HG03521 (cell line): ENCODE results near the gene PUS7.
A peak's percentile ranks its signal among the peaks of the same experiment; 100 is the strongest.
"Not testable (repeated sequence)": the region's sequence is repeated elsewhere in the genome, so short reads cannot be mapped to it uniquely, and the experiment has no call there.

Experiments
- ATAC-seq: cut with Tn5 transposase; IDR thresholded peaks from one replicate; pipeline ENCODE4 v1.9.1; 2021; ENCODE audit warnings: mild to moderate bottlenecking, moderate library complexity; ENCODE audit not compliant: unreplicated experiment

The PUS7 gene

GRCh38 chr7:105450177-105450861 lies 71.8 kb downstream of the PUS7 start:
- no peak for ATAC-seq

GRCh38 chr7:105448181-105448580 lies 73.9 kb downstream of the PUS7 start:
- ATAC-seq = peak; percentile 61

- ATAC-seq = no peak
Measured at GRCh38 chr7:105444342-105444987, 77.6 kb downstream of the PUS7 start.

- not testable (repeated sequence) for ATAC-seq
Measured at GRCh38 chr7:105442214-105442613, 79.9 kb downstream of the PUS7 start.

- ATAC-seq = no peak
Measured at GRCh38 chr7:105439174-105439893, 82.7 kb downstream of the PUS7 start.

- no peak for ATAC-seq
Measured at GRCh38 chr7:105438847-105439173, 83.3 kb downstream of the PUS7 start.

GRCh38 chr7:105438254-105438653 lies 83.8 kb downstream of the PUS7 start:
- no peak for ATAC-seq

GRCh38 chr7:105437356-105437755 lies 84.7 kb downstream of the PUS7 start:
- not testable (repeated sequence) for ATAC-seq

- no peak for ATAC-seq
Measured at GRCh38 chr7:105429746-105430612, 92.1 kb downstream of the PUS7 start.

GRCh38 chr7:105426606-105427146 lies 95.4 kb downstream of the PUS7 start:
- ATAC-seq = no peak

GRCh38 chr7:105423987-105424386 lies 98.1 kb downstream of the PUS7 start:
- ATAC-seq = no peak

- no peak for ATAC-seq
Measured at GRCh38 chr7:105413887-105414437, 108.1 kb downstream of the PUS7 start.

- ATAC-seq = not testable (repeated sequence)
Measured at GRCh38 chr7:105410774-105411173, 111.3 kb downstream of the PUS7 start.

- ATAC-seq = not testable (repeated sequence)
Measured at GRCh38 chr7:105409775-105410174, 112.3 kb downstream of the PUS7 start.

- no peak for ATAC-seq
Measured at GRCh38 chr7:105408791-105409410, 113.2 kb downstream of the PUS7 start.
